ENCODE results near the gene NEK7. TPM values are rescaled to one million over a fixed set of nuclear protein-coding genes. Genes with fewer than 3 reads are reported as not detected.

The NEK7 gene
- total RNA-seq, 1 donor from 2014 or later: 40.3 TPM

GRCh38 chr1:198183605-198184004 is 26.8 kb downstream of the NEK7 start:
- Histone ChIP-seq H3K4me3 (ENCODE audit: low read depth, low read length) (no peak overlapping the region), H3K27me3 (ENCODE audit: control insufficient read depth, insufficient read depth, low read length) (no peaks in the 10 kb centered on the region), H3K36me3 (ENCODE audit: control insufficient read depth, insufficient read depth, low read length) (no peaks in the 10 kb centered on the region)
- FAIRE-seq (no peak), DNase-seq (ENCODE audit: low read depth) (no peak)
- no peak for TF ChIP-seq CTCF (IDR thresholded peaks at IDR 0.05; ENCODE audit: insufficient read depth, low read length, severe bottlenecking)

- FAIRE-seq (no peak), DNase-seq (ENCODE audit: low read depth) (no peak)
- Histone ChIP-seq H3K4me3 (ENCODE audit: low read depth, low read length) (no peak overlapping the region), H3K36me3 (ENCODE audit: control insufficient read depth, insufficient read depth, low read length) (no peaks in the 10 kb centered on the region), H3K27me3 (ENCODE audit: control insufficient read depth, insufficient read depth, low read length) (no peaks in the 10 kb centered on the region)
- no peak for TF ChIP-seq CTCF (IDR thresholded peaks at IDR 0.05; ENCODE audit: insufficient read depth, low read length, severe bottlenecking)
Measured at GRCh38 chr1:198184516-198184915, 27.7 kb downstream of the NEK7 start.

GRCh38 chr1:198185146-198185545 is 28.3 kb downstream of the NEK7 start:
- H3K4me3 ChIP-seq (ENCODE audit: low read depth, low read length): no peak overlapping the region
- H3K36me3 ChIP-seq (ENCODE audit: control insufficient read depth, insufficient read depth, low read length): no peaks in the 10 kb centered on the region
- no peaks in the 10 kb centered on the region for H3K27me3 ChIP-seq (ENCODE audit: control insufficient read depth, insufficient read depth, low read length)
- no peak for DNase-seq (ENCODE audit: low read depth)
- no peak for TF ChIP-seq CTCF (IDR thresholded peaks at IDR 0.05; ENCODE audit: insufficient read depth, low read length, severe bottlenecking)
- no peak for FAIRE-seq

GRCh38 chr1:198185759-198186158 is 29.0 kb downstream of the NEK7 start:
- no peaks in the 10 kb centered on the region for H3K27me3 ChIP-seq (ENCODE audit: control insufficient read depth, insufficient read depth, low read length)
- H3K36me3 ChIP-seq (ENCODE audit: control insufficient read depth, insufficient read depth, low read length): no peaks in the 10 kb centered on the region
- TF ChIP-seq CTCF (IDR thresholded peaks at IDR 0.05; ENCODE audit: insufficient read depth, low read length, severe bottlenecking): no peak
- H3K4me3 ChIP-seq (ENCODE audit: low read depth, low read length): no peak overlapping the region
- no peak for DNase-seq (ENCODE audit: low read depth)
- no peak for FAIRE-seq

GRCh38 chr1:198186916-198187580 is 30.2 kb downstream of the NEK7 start:
- no peak overlapping the region for H3K4me3 ChIP-seq (ENCODE audit: low read depth, low read length)
- no peak for FAIRE-seq

More at GRCh38 chr1:198186916-198187580, 30.2 kb downstream of the NEK7 start:
- no peak for TF ChIP-seq CTCF (IDR thresholded peaks at IDR 0.05; ENCODE audit: insufficient read depth, low read length, severe bottlenecking)
- Histone ChIP-seq H3K36me3 (ENCODE audit: control insufficient read depth, insufficient read depth, low read length) (no peaks in the 10 kb centered on the region), H3K27me3 (ENCODE audit: control insufficient read depth, insufficient read depth, low read length) (no peaks in the 10 kb centered on the region)
- DNase-seq (ENCODE audit: low read depth): no peak
